Fibroblast of lung (primary cell): ENCODE results near the gene IHH. TPM values are rescaled to one million over a fixed set of nuclear protein-coding genes. Genes with fewer than 3 reads are reported as not detected.

Experiments
- DNase-seq, 2 donors: peaks; one replicate each; pipeline versions ENCODE4 v3.0.0 to v3.0.0-alpha.2; 2010; ENCODE audit warnings: low read depth in 2 of 2
- H2AFZ ChIP-seq: 2 replicates; pipeline ENCODE4 v1.5.1; 2012; ENCODE audit warnings: low read length, control low read depth, inconsistent platforms
- H3K27ac ChIP-seq: 2 replicates; pipeline ENCODE4 v1.5.1; 2011; ENCODE audit warnings: low read length, control low read depth; ENCODE audit not compliant: insufficient read depth
- H3K27me3 ChIP-seq: 2 replicates; pipeline ENCODE4 v1.5.1; 2011; ENCODE audit warnings: mild to moderate bottlenecking, low read length; ENCODE audit not compliant: control insufficient read depth, insufficient read depth
- H3K36me3 ChIP-seq: 2 replicates; pipeline ENCODE4 v1.5.1; 2011; ENCODE audit warnings: low read length; ENCODE audit not compliant: control insufficient read depth, insufficient read depth
- H3K4me1 ChIP-seq: 2 replicates; pipeline ENCODE4 v1.5.1; 2011; ENCODE audit warnings: low read length; ENCODE audit not compliant: control insufficient read depth, insufficient read depth; ENCODE audit errors: extremely low read depth
- H3K4me2 ChIP-seq: 2 replicates; pipeline ENCODE4 v1.5.1; 2011; ENCODE audit warnings: low read length, control low read depth; ENCODE audit not compliant: insufficient read depth; ENCODE audit errors: extremely low read depth
- H3K4me3 ChIP-seq, 4 experiments: fragments of 200-600 bp in 1 of 4; sonication (generic) in 1 of 4; replicated peaks in 1 of 4; 2 replicates each; pipeline ENCODE4 v1.5.1; 2011 to 2016; ENCODE audit warnings: low read length in 4 of 4, low read depth in 3 of 4, mild to moderate bottlenecking in 3 of 4, control low read depth in 2 of 4, inconsistent platforms in 1 of 4, mixed read lengths in 1 of 4; ENCODE audit not compliant: insufficient read depth in 1 of 4; ENCODE audit errors: control extremely low read depth in 1 of 4
- H3K79me2 ChIP-seq: 2 replicates; pipeline ENCODE4 v1.5.1; 2012; ENCODE audit warnings: mild to moderate bottlenecking, low read length, inconsistent platforms; ENCODE audit not compliant: control insufficient read depth, insufficient read depth
- H3K9ac ChIP-seq: 2 replicates; pipeline ENCODE4 v1.5.1; 2011; ENCODE audit warnings: mild to moderate bottlenecking, low read length, control low read depth; ENCODE audit not compliant: insufficient read depth
- H3K9me3 ChIP-seq: 2 replicates; pipeline ENCODE4 v1.5.1; 2012; ENCODE audit warnings: low read depth, low read length; ENCODE audit not compliant: control insufficient read depth, insufficient read depth
- H4K20me1 ChIP-seq: 2 replicates; pipeline ENCODE4 v1.5.1; 2011; ENCODE audit warnings: low read length; ENCODE audit not compliant: control insufficient read depth, insufficient read depth; ENCODE audit errors: extremely low read depth
- EZH2 ChIP-seq: IDR thresholded peaks from 2 replicates; pipeline ENCODE4 v1.5.1; 2012; ENCODE audit warnings: low read length, control low read depth, mild to moderate bottlenecking; ENCODE audit errors: missing control alignments
- polyA minus RNA-seq: library from RNA; depleted of rRNA, polyadenylated mRNA; stranded (reverse); fragments of >200 nt; gene quantifications from 2 replicates; pipeline ENCODE4 v1.2.3, GENCODE V29; 2011; ENCODE audit warnings: low replicate concordance
- polyA plus RNA-seq, 2 donors: library from polyadenylated mRNA; depleted of rRNA in 1 of 2; stranded (reverse) in 1 of 2; unstranded in 1 of 2; fragments of >200 nt; gene quantifications; 2 replicates each; pipeline ENCODE4 v1.2.1, GENCODE V29; 2011 to 2012; ENCODE audit warnings: missing spikeins in 1 of 2
- total RNA-seq: library from RNA; depleted of rRNA; stranded (reverse); fragments of >200 nt; gene quantifications from 2 replicates; pipeline ENCODE4 v1.2.1, GENCODE V29; 2014
- TF ChIP-seq, protein P1 (sequence below), 2 donors: IDR thresholded peaks in 1 of 2; conservative IDR thresholded peaks in 1 of 2; 1 replicate in 1 of 2; 2 replicates in 1 of 2; pipeline ENCODE4 v1.5.1; 2011 to 2012; ENCODE audit warnings: low read length in 2 of 2, control low read depth in 1 of 2, inconsistent platforms in 1 of 2, low read depth in 1 of 2, mild to moderate bottlenecking in 1 of 2

The IHH gene
- total RNA-seq, result not detected in 2 replicates
- not detected in 2 replicates for polyA plus RNA-seq
- 0.06 TPM in 1 of 2 replicates, not detected in the other for polyA plus RNA-seq (2012)
- polyA minus RNA-seq, result not detected in 2 replicates

GRCh38 chr2:219060821-219061791, at the start of gene IHH:
Gene IHH (minus strand): TSS chr2:219060921. CDS start chr2:219060467, 454 bp downstream.
- no peaks in the 10 kb centered on the region for H3K9me3 ChIP-seq
- H2AFZ ChIP-seq, result no peak within 1 kb of the TSS
- peaks cover 66% of the 10 kb centered on the region for H3K27me3 ChIP-seq
- no peaks in the 10 kb centered on the region for H4K20me1 ChIP-seq
- no peaks in the 10 kb centered on the region for H3K36me3 ChIP-seq
- no peak within 1 kb of the TSS for H3K4me3 ChIP-seq
- no peaks in the 10 kb centered on the region for H3K79me2 ChIP-seq
- H3K4me1 ChIP-seq, result no peaks in the 10 kb centered on the region
- TF ChIP-seq EZH2, result peak; percentile 100
- TF ChIP-seq, protein P1, sequence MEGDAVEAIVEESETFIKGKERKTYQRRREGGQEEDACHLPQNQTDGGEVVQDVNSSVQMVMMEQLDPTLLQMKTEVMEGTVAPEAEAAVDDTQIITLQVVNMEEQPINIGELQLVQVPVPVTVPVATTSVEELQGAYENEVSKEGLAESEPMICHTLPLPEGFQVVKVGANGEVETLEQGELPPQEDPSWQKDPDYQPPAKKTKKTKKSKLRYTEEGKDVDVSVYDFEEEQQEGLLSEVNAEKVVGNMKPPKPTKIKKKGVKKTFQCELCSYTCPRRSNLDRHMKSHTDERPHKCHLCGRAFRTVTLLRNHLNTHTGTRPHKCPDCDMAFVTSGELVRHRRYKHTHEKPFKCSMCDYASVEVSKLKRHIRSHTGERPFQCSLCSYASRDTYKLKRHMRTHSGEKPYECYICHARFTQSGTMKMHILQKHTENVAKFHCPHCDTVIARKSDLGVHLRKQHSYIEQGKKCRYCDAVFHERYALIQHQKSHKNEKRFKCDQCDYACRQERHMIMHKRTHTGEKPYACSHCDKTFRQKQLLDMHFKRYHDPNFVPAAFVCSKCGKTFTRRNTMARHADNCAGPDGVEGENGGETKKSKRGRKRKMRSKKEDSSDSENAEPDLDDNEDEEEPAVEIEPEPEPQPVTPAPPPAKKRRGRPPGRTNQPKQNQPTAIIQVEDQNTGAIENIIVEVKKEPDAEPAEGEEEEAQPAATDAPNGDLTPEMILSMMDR (conservative IDR thresholded peaks at IDR 0.05 in 1 of 2, IDR thresholded peaks at IDR 0.05 in 1 of 2; ENCODE audit: low read depth in 1 of 2, low read length in 2 of 2), result no peak
- peak in 1 of 2 donors; percentile 6 for DNase-seq
- no peak within 1 kb of the TSS for H3K4me2 ChIP-seq
- H3K27ac ChIP-seq, result no peak within 1 kb of the TSS
- H3K9ac ChIP-seq, result no peak within 1 kb of the TSS

- no peak overlapping the region for H3K9ac ChIP-seq
- H3K4me3 ChIP-seq, result no peak overlapping the region
- H3K4me1 ChIP-seq, result no peaks in the 10 kb centered on the region
- no peak overlapping the region for H3K27ac ChIP-seq
- no peaks in the 10 kb centered on the region for H3K36me3 ChIP-seq
- no peak for DNase-seq
- H3K79me2 ChIP-seq, result no peaks in the 10 kb centered on the region
- no peaks in the 10 kb centered on the region for H3K9me3 ChIP-seq
- TF ChIP-seq EZH2, result no peak
- TF ChIP-seq, protein P1 (conservative IDR thresholded peaks at IDR 0.05 in 1 of 2, IDR thresholded peaks at IDR 0.05 in 1 of 2; ENCODE audit: low read depth in 1 of 2, low read length in 2 of 2), result no peak
- no peak overlapping the region for H3K4me2 ChIP-seq
- no peak overlapping the region for H2AFZ ChIP-seq
- H4K20me1 ChIP-seq, result no peaks in the 10 kb centered on the region
- H3K27me3 ChIP-seq, result no peaks in the 10 kb centered on the region
Measured at GRCh38 chr2:219109471-219109870, 48.8 kb upstream of the IHH start.

- H3K27ac ChIP-seq, result no peak overlapping the region
- H3K4me1 ChIP-seq, result no peaks in the 10 kb centered on the region
- no peaks in the 10 kb centered on the region for H3K27me3 ChIP-seq
- H3K9ac ChIP-seq, result no peak overlapping the region
- no peaks in the 10 kb centered on the region for H3K79me2 ChIP-seq
- H3K4me3 ChIP-seq, result no peak overlapping the region
- TF ChIP-seq, protein P1 (conservative IDR thresholded peaks at IDR 0.05 in 1 of 2, IDR thresholded peaks at IDR 0.05 in 1 of 2; ENCODE audit: low read depth in 1 of 2, low read length in 2 of 2), result no peak
- TF ChIP-seq EZH2, result no peak
- no peak overlapping the region for H2AFZ ChIP-seq
- no peaks in the 10 kb centered on the region for H3K9me3 ChIP-seq
- DNase-seq, result no peak
- H3K36me3 ChIP-seq, result no peaks in the 10 kb centered on the region
- no peaks in the 10 kb centered on the region for H4K20me1 ChIP-seq
- H3K4me2 ChIP-seq, result no peak overlapping the region
Measured at GRCh38 chr2:219107758-219108157, 47.0 kb upstream of the IHH start.
